Muscle layer of colon (tissue), 2 donors: Measurements from ENCODE around the gene TBC1D22B.
"Not testable (repeated sequence)": the region's sequence is repeated elsewhere in the genome, so short reads cannot be mapped to it uniquely, and the experiment has no call there.

Experiments
- H3K27ac ChIP-seq: one replicate; pipeline ENCODE4 v1.7.0; 2013; ENCODE audit warnings: low read depth, mild to moderate bottlenecking, low read length, moderate library complexity
- H3K27me3 ChIP-seq, 2 donors: one replicate each; pipeline ENCODE4 v1.7.0; 2013; ENCODE audit warnings: low read length in 2 of 2, mild to moderate bottlenecking in 2 of 2; ENCODE audit not compliant: insufficient read depth in 2 of 2, control insufficient read depth in 1 of 2
- H3K36me3 ChIP-seq: one replicate; pipeline ENCODE4 v1.7.0; 2013; ENCODE audit warnings: mild to moderate bottlenecking, low read length; ENCODE audit not compliant: insufficient read depth
- H3K4me1 ChIP-seq: one replicate; pipeline ENCODE4 v1.7.0; 2013; ENCODE audit warnings: mild to moderate bottlenecking, low read length; ENCODE audit not compliant: insufficient read depth
- H3K4me3 ChIP-seq, 2 donors: one replicate each; pipeline ENCODE4 v1.7.0; 2013; ENCODE audit warnings: low read length in 2 of 2, low read depth in 1 of 2, mild to moderate bottlenecking in 1 of 2, moderate library complexity in 1 of 2
- H3K9ac ChIP-seq: one replicate; pipeline ENCODE4 v1.7.0; 2013; ENCODE audit warnings: low read length
- H3K9me3 ChIP-seq: one replicate; pipeline ENCODE4 v1.7.0; 2013; ENCODE audit warnings: mild to moderate bottlenecking, low read length
- donor health status: abdominal sarcoma.
- donor health status: Adenocarcinoma of cecum.

Gene TBC1D22B

DNA sequence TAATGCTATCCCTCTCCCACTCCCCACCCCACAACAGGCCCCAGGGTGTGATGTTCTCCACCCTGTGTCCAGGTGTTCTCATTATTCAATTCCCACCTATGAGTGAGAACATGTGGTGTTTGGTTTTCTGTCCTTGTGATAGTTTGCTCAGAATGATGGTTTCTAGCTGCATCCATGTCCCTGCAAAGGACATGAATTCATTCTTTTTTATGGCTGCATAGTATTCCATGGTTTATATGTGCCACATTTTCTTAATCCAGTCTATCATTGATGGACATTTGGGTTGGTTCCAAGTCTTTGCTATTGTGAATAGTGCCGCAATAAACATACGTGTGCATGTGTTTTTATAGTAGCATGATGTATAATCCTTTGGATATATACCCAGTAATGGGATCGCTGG, 80.7 kb downstream of the TBC1D22B start:
- not testable (repeated sequence) for H3K4me3 ChIP-seq, H3K27me3 ChIP-seq

DNA sequence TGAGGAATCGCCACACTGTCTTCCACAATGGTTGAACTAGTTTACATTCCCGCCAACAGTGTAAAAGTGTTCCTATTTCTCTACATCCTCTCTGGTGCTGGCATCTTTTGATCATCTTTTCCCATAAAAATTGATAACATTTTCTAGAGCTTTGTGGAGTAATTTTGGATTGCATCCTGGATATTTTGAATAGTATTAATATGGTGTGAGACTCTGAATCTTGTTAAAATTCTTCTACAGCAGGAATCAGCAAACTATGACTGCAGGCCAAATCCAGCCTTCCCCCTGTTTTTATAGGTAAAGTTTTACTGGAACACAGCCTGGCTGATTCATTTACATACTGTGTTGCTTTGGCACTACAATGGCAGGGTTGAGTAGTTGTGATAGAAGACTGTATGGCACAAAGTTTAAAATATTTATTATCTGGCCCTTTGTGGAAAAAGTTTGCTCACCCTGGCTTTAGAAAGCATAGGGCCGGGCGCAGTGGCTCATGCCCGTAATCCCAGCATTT, 81.2 kb downstream of the TBC1D22B start:
- no peak overlapping the region for H3K27ac ChIP-seq
- no peaks in the 10 kb centered on the region for H3K36me3 ChIP-seq
- no peaks in the 10 kb centered on the region for H3K4me1 ChIP-seq
- no peaks in the 10 kb centered on the region for H3K9me3 ChIP-seq
- H3K27me3 ChIP-seq: no peaks in the 10 kb centered on the region
- no peak overlapping the region for H3K4me3 ChIP-seq
- H3K9ac ChIP-seq: no peak overlapping the region

More for the DNA sequence above, 80.7 kb downstream of the TBC1D22B start:
- not testable (repeated sequence) for H3K36me3 ChIP-seq, H3K4me1 ChIP-seq, H3K9ac ChIP-seq, H3K9me3 ChIP-seq, H3K27ac ChIP-seq

DNA sequence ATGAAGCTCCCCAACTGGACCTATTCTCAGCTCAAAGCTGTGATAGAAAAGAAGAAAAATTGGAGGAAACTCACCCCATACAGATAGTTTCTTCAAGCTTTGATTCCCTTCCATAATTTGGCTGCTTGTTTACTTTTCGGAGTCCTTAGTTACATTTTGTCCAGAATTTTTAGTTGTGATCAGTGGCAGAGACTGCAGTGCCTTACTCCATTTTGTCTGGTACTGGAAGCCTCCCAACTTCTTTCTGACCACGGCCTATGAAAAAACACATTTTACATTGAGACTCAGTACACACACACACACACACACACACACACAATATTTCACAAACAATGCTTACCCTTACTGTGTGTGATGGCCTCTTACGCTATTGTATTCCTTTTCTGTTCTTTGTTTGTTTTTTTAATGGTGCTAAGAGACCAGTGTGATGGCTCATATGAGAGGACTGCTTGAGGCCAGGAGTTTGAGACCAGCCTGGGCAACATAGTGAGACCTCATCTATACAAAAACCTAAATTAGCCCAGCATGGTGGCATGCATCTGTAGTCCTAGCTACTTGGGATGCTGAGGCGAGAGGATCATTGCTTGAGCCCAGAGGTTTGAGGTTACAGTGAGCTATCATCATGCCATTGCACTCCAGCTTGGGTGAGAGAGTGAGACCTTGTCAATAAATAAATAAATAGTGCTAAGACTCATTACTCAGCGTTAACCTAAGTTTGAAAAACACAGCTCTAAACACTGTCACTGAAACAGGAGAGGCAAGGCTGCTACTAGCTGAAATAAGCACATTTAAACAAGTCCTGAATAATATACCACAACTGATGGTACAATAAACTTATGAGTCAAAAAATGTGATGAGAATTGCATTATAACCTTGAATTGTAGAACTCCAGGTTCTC, 82.4 kb downstream of the TBC1D22B start:
- Histone ChIP-seq H3K36me3 (no peaks in the 10 kb centered on the region), H3K27ac (no peak overlapping the region), H3K4me3 (no peak overlapping the region), H3K27me3 (no peaks in the 10 kb centered on the region), H3K9ac (no peak overlapping the region), H3K4me1 (no peaks in the 10 kb centered on the region), H3K9me3 (no peaks in the 10 kb centered on the region)

DNA sequence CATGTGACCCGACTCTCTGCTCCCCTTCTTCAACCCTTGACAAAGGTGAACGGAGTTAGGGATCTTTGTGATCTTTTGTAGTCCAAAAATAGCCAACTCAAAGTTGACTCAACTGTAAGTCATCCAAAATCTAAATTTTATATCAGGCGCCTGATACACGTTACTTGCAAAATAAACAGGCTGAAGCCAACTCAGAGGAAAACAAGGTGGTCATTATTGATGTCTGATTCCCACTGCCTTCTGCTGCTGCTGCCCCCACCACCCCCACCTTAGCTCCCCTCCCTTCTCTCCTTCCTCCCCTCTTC, 83.0 kb downstream of the TBC1D22B start:
- H3K9ac ChIP-seq: no peak overlapping the region
- H3K9me3 ChIP-seq: no peaks in the 10 kb centered on the region
- no peak overlapping the region for H3K4me3 ChIP-seq
- no peaks in the 10 kb centered on the region for H3K4me1 ChIP-seq
- H3K27me3 ChIP-seq: no peaks in the 10 kb centered on the region
- no peaks in the 10 kb centered on the region for H3K36me3 ChIP-seq
- H3K27ac ChIP-seq: no peak overlapping the region

DNA sequence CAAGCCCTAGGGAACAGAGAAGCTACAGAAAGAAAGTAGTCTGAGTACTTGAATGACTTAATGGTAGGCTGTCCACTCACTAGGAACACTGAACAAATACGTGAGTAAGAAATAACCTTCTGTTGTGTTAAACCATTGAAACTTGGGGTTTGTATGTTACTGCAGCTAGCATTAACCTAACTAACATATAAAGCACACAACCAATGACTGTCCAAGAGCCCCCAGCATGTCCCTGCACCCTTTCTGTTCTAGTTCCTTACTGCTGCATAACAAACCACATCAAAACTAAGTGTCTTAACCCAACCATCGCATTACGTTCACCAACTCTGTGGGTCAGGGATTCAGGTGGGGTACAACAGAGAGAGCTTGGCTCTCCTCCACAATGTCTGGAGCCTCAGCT, 85.7 kb downstream of the TBC1D22B start:
- no peak overlapping the region for H3K27ac ChIP-seq
- H3K4me1 ChIP-seq: no peaks in the 10 kb centered on the region
- no peaks in the 10 kb centered on the region for H3K27me3 ChIP-seq
- H3K9ac ChIP-seq: no peak overlapping the region
- no peaks in the 10 kb centered on the region for H3K36me3 ChIP-seq
- no peaks in the 10 kb centered on the region for H3K9me3 ChIP-seq
- no peak overlapping the region for H3K4me3 ChIP-seq

DNA sequence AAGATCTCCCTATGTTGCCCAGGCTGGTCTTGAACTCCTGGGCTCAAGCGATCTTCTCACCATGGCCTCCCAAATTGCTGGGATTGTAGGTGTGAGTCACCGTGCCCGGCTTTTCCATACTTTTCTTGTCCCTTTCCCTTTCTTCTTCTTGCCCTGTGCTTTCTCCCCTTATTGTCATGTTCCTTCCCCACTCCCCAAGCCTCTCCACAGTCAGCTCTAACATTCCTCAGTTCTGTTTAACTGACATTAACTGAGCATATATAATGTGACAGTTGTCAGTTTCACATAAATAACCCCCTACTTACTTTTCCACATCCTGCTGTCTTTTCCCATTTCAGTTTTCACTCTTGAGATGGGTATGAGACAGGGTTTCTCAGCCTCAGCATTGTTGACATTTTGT, 86.7 kb downstream of the TBC1D22B start:
- H3K4me3 ChIP-seq: no peak overlapping the region
- no peak overlapping the region for H3K9ac ChIP-seq
- no peaks in the 10 kb centered on the region for H3K4me1 ChIP-seq
- no peaks in the 10 kb centered on the region for H3K9me3 ChIP-seq
- H3K27me3 ChIP-seq: no peaks in the 10 kb centered on the region
- no peak overlapping the region for H3K27ac ChIP-seq
- no peaks in the 10 kb centered on the region for H3K36me3 ChIP-seq

DNA sequence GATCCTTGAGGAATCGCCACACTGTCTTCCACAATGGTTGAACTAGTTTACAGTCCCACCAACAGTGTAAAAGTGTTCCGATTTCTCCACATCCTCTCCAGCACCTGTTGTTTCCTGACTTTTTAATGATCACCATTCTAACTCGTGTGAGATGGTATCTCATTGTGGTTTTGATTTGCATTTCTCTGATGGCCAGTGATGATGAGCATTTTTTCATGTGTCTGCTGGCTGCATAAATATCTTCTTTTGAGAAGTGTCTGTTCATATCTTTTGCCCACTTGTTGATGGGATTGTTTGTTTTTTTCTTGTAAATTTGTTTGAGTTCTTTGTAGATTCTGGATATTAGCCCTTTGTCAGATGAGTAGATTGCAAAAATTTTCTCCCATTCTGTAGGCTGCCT, 88.2 kb downstream of the TBC1D22B start:
- H3K36me3 ChIP-seq, H3K9ac ChIP-seq, H3K4me1 ChIP-seq, H3K27ac ChIP-seq, H3K4me3 ChIP-seq, H3K9me3 ChIP-seq, H3K27me3 ChIP-seq: not testable (repeated sequence)

DNA sequence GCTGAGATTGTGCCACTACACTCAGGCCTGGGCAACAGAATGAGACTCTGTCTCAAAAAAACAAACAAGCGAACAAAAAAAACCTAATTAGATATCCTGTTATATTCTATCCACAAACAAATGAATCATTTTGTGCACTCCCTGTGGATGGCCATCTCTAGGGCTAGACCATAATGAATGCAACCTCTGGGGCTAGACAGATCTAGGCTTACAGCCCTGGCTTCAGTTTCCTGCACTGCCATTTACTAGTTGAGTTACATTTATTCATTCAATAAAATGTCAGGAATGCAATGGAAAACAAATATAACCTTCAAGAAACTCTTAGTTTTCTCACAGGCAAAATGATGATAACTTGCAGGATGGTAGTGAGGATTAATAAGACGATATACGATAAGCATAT, 89.6 kb downstream of the TBC1D22B start:
- H3K27ac ChIP-seq: no peak overlapping the region
- no peak overlapping the region for H3K9ac ChIP-seq
- no peaks in the 10 kb centered on the region for H3K27me3 ChIP-seq

DNA sequence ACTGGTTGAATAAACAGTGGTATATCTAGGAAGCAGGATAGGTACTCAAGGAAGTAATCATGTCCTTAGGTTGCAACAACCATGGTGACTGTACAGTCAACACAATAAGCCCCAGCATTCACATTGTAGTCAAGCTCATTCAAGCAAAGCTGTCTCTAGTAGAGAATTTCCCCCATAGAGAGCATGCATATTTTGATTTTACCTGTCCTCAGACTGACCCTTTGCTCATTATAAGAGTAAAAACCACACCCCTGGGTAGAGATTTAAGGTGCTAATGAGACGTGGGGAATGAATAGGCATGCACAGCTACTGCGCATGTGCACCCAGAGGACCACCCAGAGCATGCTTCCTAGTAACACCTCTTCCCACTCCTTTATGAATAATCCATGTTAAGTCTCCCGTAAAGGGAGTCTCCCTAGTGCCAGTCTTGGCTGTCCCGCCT, 90.1 kb downstream of the TBC1D22B start:
- H3K9me3 ChIP-seq: no peaks in the 10 kb centered on the region
- no peak overlapping the region for H3K9ac ChIP-seq
- no peak overlapping the region for H3K4me3 ChIP-seq
- H3K27me3 ChIP-seq: no peaks in the 10 kb centered on the region
- no peak overlapping the region for H3K27ac ChIP-seq
- H3K4me1 ChIP-seq: no peaks in the 10 kb centered on the region
- H3K36me3 ChIP-seq: no peaks in the 10 kb centered on the region

More for the DNA sequence above, 89.6 kb downstream of the TBC1D22B start:
- Histone ChIP-seq H3K9me3 (no peaks in the 10 kb centered on the region), H3K36me3 (no peaks in the 10 kb centered on the region), H3K4me3 (no peak overlapping the region), H3K4me1 (no peaks in the 10 kb centered on the region)

DNA sequence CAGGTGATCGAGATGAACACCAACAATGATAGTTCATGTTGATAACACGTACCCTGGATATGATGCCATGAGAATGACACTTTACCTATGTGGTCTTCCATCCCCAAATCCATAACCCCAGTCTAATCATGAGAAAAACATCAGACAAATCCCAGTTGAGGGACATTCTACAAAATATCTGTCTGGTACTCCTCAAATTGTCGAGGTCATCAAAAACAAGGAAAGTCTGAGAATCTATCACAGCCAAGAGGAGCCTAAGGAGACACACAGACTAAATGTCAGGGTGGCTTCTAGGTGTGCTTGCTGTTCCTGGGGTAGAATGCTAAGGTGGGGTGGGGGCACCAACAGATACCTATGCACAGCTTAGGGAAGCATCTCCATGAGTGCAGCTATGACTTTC, 93.5 kb downstream of the TBC1D22B start:
- no peak overlapping the region for H3K9ac ChIP-seq
- H3K9me3 ChIP-seq: no peaks in the 10 kb centered on the region
- H3K4me1 ChIP-seq: peaks cover 15% of the 10 kb centered on the region
- H3K27me3 ChIP-seq: no peaks in the 10 kb centered on the region
- H3K36me3 ChIP-seq: no peaks in the 10 kb centered on the region
- H3K27ac ChIP-seq: no peak overlapping the region
- no peak overlapping the region for H3K4me3 ChIP-seq

DNA sequence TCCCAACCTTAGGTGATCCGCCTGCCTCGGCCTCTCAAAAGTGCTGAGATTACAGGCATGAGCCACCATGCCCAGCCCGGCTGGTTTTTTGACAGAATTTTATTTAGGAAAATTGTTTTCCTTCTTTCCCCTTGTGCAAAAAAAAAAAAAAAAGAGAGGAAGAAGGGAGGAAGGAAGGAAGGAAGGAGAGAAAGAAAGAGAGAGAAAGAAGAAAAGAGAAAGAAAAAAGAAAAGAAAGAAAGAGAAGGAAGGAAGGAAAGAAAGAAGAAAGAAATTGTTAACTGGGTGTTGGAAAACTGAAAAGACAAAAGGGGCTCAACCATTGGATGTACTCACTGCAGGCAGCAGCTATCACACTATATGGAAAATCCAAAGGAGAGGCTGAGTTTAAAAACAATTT, 94.8 kb downstream of the TBC1D22B start:
- H3K27me3 ChIP-seq: no peaks in the 10 kb centered on the region
- H3K9me3 ChIP-seq: no peaks in the 10 kb centered on the region
- H3K9ac ChIP-seq: no peak overlapping the region
- H3K36me3 ChIP-seq: no peaks in the 10 kb centered on the region
- no peak overlapping the region for H3K4me3 ChIP-seq
- H3K27ac ChIP-seq: no peak overlapping the region
- H3K4me1 ChIP-seq: peaks cover 15% of the 10 kb centered on the region
